Sigmoid colon (tissue), 4 donors: ENCODE results near the gene SLC25A36.

Experiments used
- CTCF ChIP-seq, 4 experiments: fragments of 450-650 bp in 3 of 4; fragments of 200-600 bp in 1 of 4; IDR thresholded peaks; one replicate each; pipeline ENCODE4 v1.5.1; 2016 to 2019; ENCODE audit warnings: antibody characterized with exemption in 4 of 4, mild to moderate bottlenecking in 3 of 4, moderate library complexity in 2 of 4
- EP300 ChIP-seq, 4 donors: sonication (generic); formaldehyde crosslinking; IDR thresholded peaks; one replicate each; pipeline ENCODE4 v1.6.1; 2017; ENCODE audit warnings: antibody characterized with exemption in 4 of 4
- POLR2A ChIP-seq, 2 donors: fragments of 450-650 bp; IDR thresholded peaks; one replicate each; pipeline ENCODE4 v1.6.1; 2016; ENCODE audit warnings: antibody characterized with exemption in 2 of 2, mild to moderate bottlenecking in 2 of 2, moderate library complexity in 2 of 2

GRCh38 chr3:140899363-140899762 is 42.3 kb upstream of the SLC25A36 start:
- TF ChIP-seq CTCF (IDR thresholded peaks at IDR 0.05) = no peak
- no peak for TF ChIP-seq EP300 (IDR thresholded peaks at IDR 0.05)
- no peak for TF ChIP-seq POLR2A (IDR thresholded peaks at IDR 0.05)
